COLO668 (cell line): ENCODE measurements around the gene ARHGEF19.
A peak's percentile ranks its signal among the peaks of the same experiment; 100 is the strongest.

Experiments
- DNase-seq: peaks from one replicate; lab custom pipeline; 2025; ENCODE audit not compliant: unreplicated experiment; lab: John Stamatoyannopoulos, UW

Gene ARHGEF19

GRCh38 chr1:16244650-16245285, 32.3 kb upstream of the ARHGEF19 start:
- DNase-seq: no peak

- DNase-seq: peak; percentile 85
These were observed 31.6 kb upstream of the ARHGEF19 start for GRCh38 chr1:16243936-16244649.

DNA sequence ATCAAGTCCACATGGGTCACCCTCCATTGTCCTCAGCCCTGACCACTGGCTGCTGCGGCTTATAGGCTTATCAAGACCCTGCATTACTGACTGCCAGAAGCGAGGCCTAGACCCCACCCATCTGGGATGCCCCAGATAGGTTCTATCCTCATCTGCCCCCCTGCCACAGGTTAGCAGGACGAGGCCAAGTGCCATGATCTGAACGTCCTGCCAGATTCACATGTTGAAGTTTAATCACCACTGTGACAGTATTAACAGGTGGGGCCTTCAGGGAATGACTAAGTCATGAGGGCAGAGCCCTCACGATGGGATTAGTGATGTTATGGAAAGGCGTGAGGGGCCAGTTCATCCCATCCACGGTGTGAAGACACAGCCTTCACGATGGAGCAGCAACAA, 30.8 kb upstream of the ARHGEF19 start:
- no peak for DNase-seq

- DNase-seq: no peak
These were observed 30.2 kb upstream of the ARHGEF19 start for GRCh38 chr1:16242556-16243214.

DNA sequence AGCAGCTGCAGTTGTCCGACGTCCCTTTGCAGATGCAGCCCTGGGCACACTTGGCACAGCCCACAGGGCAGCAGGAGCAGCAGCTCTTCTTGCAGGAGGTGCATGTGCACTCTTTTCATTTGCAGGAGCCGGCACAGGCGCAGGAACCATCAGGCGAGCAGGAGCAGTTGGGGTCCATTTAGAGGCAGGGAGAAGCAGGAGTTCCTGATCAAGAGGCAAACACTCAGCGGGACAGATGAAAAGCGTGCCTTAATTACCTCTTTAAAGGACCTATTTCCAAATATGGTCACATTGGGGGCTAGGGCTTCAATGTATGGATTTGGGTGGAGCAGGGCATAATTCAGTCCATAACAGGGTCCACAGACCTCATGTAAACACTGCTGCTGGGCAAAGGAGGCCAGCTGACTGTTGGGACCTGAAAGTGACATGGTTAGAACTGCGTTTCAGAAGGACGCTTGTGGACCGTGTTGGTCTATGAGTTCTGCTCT, 28.8 kb upstream of the ARHGEF19 start:
- DNase-seq: no peak

- no peak for DNase-seq
These were observed 27.6 kb upstream of the ARHGEF19 start for GRCh38 chr1:16239972-16240491.

GRCh38 chr1:16237343-16237830, 24.9 kb upstream of the ARHGEF19 start:
- DNase-seq: peak; percentile 35

- peak; percentile 100 for DNase-seq
These were observed 24.3 kb upstream of the ARHGEF19 start, which contains the start of gene CPLANE2 for GRCh38 chr1:16236511-16237342. Gene CPLANE2, minus strand, starts transcription at chr1:16237183. Its CDS starts 441 bp downstream, at chr1:16236742.

- peak; percentile 82 for DNase-seq
These were observed 23.6 kb upstream of the ARHGEF19 start for GRCh38 chr1:16235944-16236510.

DNA sequence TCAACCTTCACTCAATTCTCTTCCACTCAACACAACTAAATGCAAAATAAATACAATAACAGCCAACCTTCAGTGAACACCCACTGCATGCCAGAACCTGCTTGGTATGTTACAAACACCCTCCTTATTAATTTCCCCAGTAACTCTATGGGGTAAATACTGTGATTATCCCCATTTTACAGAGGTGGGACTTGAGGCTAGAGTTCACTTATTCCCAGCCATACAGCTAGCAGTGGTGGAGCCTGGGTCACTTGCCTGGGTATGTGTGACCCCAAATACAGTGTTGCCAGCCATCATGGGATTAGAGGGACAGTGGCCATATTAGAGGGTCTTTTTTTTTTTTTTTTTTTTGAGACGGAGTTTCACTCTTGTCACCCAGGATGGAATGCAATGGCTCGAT, 22.9 kb upstream of the ARHGEF19 start:
- DNase-seq: no peak

- DNase-seq: no peak
These were observed 21.0 kb upstream of the ARHGEF19 start for GRCh38 chr1:16233431-16233830.

- no peak for DNase-seq
These were observed 19.9 kb upstream of the ARHGEF19 start for GRCh38 chr1:16232316-16232710.

- DNase-seq: no peak
These were observed 19.2 kb upstream of the ARHGEF19 start for GRCh38 chr1:16231331-16232315.

DNA sequence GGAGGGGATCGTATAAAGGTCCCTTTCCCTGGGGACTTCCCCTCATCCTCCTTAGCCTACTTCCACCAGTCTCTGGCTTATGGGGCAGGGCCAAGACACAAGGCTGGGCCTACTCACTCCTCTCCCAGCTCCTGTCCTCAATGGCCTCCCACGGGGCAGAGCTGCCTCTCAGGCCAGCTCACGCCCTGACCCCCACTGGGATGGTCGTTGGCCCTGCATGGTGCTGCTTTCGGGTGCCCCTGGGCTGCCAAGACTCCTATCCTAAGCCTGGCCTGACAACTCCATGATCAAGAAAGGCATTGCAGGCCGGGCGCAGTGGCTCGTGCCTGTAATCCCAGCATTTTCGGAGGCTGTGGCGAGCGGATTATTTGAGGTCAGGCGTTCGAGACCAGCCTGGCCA, 18.3 kb upstream of the ARHGEF19 start:
- no peak for DNase-seq

DNA sequence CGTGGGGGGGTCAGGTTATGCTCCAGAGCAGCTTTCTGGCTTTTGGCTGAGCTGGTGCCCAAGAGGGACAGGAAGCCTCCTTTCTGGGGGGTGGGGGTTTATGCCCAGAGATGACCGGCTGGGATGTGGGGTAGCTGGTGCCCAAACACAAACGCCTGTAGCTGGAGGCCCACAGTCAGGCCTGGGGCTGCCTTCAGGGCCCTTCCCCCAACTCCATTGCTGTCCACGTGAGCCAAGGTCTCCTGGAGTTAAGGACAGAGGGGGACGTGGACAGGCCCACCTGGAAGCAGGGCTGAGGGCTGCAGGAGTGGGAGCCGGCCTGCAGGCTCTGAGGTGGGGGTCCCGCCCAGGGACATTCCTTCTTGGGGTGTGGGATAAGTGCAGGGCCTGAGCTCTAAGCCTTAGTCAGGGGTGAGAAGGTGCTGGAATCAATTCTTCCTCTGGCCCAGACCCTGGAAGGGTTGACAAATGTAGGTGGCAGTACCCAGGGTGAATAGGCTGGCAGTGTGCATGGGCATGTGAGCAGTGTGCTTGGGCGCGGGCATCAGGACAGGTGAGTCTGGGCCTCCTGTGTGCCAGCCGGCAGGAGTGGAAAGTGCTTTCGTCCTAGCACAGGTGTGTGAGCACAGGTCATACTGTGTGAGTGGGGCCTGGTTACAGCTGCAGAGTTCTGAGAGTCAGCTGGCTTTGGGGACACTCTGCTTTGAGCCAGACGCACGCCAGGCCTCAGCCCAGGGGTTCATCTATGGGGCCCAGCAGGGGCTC, 17.7 kb upstream of the ARHGEF19 start:
- DNase-seq: no peak

DNA sequence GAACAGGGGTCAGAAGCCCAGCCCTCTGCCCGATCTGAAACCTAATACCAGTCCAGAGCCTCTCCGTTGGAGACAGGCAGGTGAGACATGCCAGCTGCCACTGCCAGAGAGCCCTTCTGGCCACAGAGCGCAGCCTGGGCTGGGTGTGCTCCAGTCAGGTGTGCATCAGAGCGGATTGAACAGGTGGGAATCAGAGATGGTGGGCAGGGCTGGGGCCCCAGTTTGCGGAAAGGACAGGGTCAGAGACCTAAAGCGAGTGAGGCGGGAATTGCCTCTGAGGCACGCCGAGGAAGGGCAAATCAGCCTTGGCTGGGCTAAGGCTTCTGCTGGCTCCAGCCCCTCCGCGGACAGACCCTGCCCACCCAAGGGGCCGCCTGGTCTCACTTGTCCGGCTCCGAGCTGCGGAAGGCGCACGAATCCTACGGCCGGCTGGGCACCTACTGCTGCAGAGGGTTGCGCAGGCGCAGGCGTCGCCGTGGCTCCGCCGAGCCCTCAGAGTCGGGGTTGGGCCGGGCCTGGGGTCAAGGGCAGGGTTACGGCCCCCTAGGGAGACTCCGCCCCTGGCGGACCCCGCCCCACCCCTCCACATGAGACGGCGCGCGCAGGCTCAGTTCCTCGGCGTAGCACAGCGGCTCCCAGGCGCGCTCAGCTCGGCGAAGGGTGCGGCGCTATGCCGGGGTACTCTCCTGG, 14.2 kb upstream of the ARHGEF19 start:
- peak; percentile 67 for DNase-seq

GRCh38 chr1:16226129-16226489, 13.7 kb upstream of the ARHGEF19 start:
- no peak for DNase-seq

DNA sequence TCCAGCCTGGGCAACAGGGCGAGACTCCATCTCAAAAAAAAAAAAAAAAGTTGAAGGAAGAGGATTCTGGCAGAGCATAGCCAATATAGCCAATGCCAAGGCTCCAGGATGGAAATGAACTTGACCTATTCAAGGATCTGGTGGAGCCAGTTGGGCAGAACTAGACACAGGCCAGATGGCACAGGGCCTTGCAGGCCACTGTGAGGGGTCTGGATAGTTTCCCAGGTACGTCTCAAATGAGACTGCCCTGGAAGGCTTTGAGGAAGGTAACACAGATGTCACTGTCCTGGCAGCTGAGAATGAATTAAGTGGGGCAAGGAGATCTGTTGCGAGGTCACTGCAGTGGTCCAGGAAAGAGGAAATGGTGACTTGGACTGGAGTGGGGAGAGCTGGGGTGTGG, 12.0 kb upstream of the ARHGEF19 start:
- no peak for DNase-seq
